ENCODE results near the gene AK9.
"Not testable (repeated sequence)": the region's sequence is repeated elsewhere in the genome, so short reads cannot be mapped to it uniquely, and the experiment has no call there.

The AK9 gene

DNA sequence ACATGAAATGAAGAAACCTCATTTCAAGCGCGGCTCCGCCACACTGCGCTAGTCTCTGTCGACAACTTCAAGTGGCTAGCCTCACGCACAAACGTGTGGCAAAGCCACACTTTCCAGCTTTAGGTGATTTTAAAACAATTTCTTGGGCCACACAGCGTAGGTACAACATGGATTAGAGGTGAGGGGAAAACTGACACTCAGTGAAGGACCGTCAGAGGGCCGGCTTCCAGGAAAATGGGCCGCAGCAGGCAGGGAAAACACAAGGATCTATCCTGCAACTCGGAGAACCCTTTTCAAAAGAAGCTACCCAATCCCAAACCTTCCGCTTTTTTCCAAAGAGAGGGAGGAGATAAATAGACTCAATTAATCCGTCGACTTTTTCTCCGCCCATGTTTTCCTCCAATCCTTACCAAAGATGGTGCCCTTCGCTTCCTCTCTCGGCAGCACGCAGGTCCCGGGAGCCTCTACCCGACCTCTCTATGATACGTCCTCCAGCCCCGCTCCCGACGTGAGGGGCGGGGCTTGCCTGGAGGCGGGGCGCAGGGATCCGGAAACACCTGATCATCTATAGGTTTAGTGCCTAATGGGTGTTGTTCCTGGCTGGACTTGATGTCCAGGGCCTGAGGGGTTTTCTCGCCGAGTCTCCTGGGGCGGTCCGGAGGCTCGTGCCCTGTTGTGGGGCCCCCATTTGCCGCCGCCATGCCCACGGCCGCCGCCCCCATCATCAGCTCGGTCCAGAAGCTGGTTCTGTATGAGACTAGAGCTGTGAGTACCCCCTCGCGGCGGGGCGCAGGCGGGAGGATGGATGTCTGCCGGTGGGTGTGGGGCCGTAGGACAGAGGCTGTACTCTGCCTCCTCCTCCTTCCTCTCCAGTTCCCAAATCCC lies at the start of gene AK9, which contains the start of gene FIG4:
TSS of gene AK9 (minus strand) at position 466 of the 885 bp plus-strand sequence. CDS start 15,457 bp downstream, outside the sequence.
TSS of gene FIG4 (plus strand) at position 560 of the 885 bp plus-strand sequence. CDS start at position 700, 140 bp downstream.
- TF ChIP-seq, protein P1, sequence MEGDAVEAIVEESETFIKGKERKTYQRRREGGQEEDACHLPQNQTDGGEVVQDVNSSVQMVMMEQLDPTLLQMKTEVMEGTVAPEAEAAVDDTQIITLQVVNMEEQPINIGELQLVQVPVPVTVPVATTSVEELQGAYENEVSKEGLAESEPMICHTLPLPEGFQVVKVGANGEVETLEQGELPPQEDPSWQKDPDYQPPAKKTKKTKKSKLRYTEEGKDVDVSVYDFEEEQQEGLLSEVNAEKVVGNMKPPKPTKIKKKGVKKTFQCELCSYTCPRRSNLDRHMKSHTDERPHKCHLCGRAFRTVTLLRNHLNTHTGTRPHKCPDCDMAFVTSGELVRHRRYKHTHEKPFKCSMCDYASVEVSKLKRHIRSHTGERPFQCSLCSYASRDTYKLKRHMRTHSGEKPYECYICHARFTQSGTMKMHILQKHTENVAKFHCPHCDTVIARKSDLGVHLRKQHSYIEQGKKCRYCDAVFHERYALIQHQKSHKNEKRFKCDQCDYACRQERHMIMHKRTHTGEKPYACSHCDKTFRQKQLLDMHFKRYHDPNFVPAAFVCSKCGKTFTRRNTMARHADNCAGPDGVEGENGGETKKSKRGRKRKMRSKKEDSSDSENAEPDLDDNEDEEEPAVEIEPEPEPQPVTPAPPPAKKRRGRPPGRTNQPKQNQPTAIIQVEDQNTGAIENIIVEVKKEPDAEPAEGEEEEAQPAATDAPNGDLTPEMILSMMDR (IDR thresholded peaks at IDR 0.05; ENCODE audit: insufficient read depth, low read depth, low read length, missing control alignments) = peak; percentile 13

DNA sequence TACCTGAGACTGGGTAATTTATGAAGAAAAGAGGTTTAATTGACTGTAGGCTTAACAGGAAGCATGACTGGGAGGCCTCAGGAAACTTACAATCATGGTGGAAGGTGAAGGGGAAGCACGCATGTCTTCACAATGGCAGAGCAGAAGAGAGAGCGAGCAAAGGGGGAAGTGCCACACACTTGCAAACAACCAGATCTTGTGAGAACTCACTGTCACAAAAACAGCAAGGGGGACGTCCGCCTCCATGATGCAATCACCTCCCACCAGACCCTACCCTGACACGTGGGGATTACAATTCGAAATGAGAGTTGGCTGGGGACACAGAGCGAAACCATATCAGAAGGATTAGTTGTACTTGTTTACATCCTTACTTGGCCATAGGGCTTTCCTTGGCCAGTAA lies 49.8 kb upstream of the AK9 start:
- no peak overlapping the region for H3K4me3 ChIP-seq (ENCODE audit: low read depth, low read length)
- no peak for DNase-seq (ENCODE audit: low read depth)
- TF ChIP-seq, protein P1 (IDR thresholded peaks at IDR 0.05; ENCODE audit: insufficient read depth, low read depth, low read length, missing control alignments) = no peak

More for the DNA sequence above, at the start of gene AK9, which contains the start of gene FIG4:
- DNase-seq (ENCODE audit: low read depth) = peak; percentile 92
- peak within 1 kb of the TSS; percentile 100 for H3K4me3 ChIP-seq (ENCODE audit: low read depth, low read length)

DNA sequence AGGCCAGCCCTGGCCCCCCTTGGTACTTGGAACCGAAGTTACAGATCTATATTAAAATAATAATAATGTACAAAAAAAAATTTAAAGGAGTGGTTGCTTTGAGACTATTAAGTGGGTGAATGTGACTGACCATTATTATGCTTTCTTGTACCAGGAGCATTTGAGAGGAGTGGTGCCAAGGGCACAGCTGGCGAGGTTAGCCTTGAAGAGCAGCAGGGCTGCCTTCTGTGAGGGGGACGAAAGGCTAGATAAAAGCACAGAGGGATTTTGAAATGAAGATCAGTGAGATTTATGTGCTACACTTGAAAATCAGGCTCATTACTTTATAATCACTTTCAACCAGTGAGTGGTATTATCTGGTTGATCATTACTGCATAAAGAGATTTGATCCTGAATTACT lies 48.7 kb upstream of the AK9 start:
- H3K4me3 ChIP-seq (ENCODE audit: low read depth, low read length) = no peak overlapping the region
- DNase-seq (ENCODE audit: low read depth) = no peak
- TF ChIP-seq, protein P1 (IDR thresholded peaks at IDR 0.05; ENCODE audit: insufficient read depth, low read depth, low read length, missing control alignments) = no peak

DNA sequence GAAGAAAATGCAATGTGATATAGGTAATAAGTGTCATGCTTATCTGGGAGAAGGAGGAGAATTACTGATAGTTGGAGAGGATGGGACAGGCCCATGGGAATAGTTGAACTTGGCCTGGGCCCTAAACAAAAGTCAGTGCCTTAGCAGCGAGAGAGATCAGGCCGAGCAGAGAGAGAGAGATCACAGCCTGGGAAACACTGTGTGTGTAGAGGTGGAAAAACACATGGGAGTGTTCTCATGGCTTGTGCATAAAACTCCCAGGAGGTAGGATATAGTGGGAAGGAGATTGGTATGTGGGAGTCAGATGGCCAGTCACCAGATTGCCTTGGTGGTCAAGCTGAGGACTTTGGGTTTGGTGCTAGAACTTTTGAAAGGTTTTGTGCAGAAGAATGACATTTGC lies 47.7 kb upstream of the AK9 start:
- TF ChIP-seq, protein P1 (IDR thresholded peaks at IDR 0.05; ENCODE audit: insufficient read depth, low read depth, low read length, missing control alignments) = no peak
- no peak overlapping the region for H3K4me3 ChIP-seq (ENCODE audit: low read depth, low read length)
- no peak for DNase-seq (ENCODE audit: low read depth)

DNA sequence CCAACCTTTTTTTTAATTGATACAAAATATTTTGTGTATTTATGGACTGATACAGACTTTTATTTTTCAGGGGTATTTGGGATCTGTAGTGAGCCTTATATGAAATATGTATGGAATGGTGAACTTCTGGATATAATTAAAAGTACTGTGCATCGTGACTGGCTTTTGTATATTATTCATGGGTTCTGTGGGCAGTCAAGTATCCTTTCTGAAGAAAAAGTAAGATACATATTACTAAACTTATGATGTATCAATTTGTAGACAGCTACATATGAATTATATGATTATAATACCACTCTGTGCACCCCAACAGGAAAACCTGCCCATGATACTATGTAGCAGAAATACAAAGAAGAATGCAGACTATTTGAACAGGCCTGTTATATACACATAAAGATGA lies 47.3 kb upstream of the AK9 start:
- TF ChIP-seq, protein P1 (IDR thresholded peaks at IDR 0.05; ENCODE audit: insufficient read depth, low read depth, low read length, missing control alignments) = no peak
- DNase-seq (ENCODE audit: low read depth) = no peak
- no peak overlapping the region for H3K4me3 ChIP-seq (ENCODE audit: low read depth, low read length)

DNA sequence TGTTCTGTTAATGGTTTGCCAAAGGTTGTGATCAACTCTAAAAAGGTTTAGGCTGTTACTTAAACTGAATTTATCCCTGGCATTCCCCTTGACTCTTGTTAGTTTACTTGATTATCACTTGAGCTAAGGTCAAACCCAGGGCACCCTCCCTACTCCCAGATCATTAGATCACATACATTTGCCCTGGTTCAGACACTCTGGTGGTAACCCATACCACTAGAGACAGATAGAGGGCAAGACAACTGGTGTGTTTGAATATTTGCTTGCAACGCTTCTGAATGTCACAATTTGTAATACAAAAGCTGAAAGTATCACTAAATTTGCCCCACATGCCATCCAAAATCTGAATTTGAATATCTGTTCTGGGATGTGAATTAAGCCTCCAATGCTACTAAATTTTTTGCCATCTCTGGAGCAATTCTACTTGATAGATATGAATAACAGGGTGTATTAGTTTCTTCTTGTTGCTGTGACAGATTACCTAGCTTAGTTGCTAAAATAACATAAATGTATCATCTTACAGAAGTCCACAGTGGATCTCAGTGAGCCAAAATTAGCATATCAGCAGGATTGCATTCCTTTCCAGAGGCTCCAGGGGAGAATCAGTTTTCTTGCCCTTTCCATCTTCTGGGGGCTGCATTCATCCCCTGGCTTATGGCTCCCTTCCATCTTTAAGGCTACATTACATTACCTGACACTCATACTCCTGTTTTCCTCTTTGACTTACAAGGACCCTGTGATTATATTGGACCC lies 45.4 kb upstream of the AK9 start:
- TF ChIP-seq, protein P1 (IDR thresholded peaks at IDR 0.05; ENCODE audit: insufficient read depth, low read depth, low read length, missing control alignments) = no peak
- DNase-seq (ENCODE audit: low read depth) = no peak
- no peak overlapping the region for H3K4me3 ChIP-seq (ENCODE audit: low read depth, low read length)

DNA sequence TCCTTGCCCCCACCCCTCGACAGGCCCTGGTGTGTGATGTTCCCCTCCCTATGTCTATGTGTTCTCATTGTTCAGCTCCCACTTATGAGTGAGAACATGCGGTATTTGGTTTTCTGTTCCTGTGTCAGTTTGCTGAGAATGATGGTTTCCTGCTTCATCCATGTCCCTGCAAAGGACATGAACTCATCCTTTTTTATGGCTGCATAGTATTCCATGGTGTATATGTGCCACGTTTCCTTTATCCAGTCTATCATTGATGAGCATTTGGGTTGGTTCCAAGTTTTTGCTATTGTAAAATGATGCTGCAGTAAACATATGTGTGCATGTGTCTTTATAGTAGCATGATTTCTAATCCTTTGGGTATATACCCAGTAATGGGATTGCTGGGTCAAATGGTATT lies 34.2 kb upstream of the AK9 start:
- H3K4me3 ChIP-seq (ENCODE audit: low read depth, low read length); DNase-seq (ENCODE audit: low read depth): not testable (repeated sequence)

Measured in GM12865 (cell line).